HepG2 (cell line): Measurements from ENCODE around the gene CAMK2D. TPM values are rescaled to one million over a fixed set of nuclear protein-coding genes. Genes with fewer than 3 reads are reported as not detected.

Experiments used
- ATF7-NPFF ChIP-seq: sonication (generic); formaldehyde crosslinking; IDR thresholded peaks from 2 replicates; pipeline ENCODE4 v1.8.1; 2023; ENCODE audit warnings: mild to moderate bottlenecking, low read depth, missing genetic modification reagents, moderate library complexity
- CEBPG ChIP-seq: IDR thresholded peaks from 2 replicates; pipeline ENCODE4 v1.6.1; 2016
- ELF4 ChIP-seq: sonication (generic); formaldehyde crosslinking; IDR thresholded peaks from 2 replicates; pipeline ENCODE4 v1.5.0; 2020; ENCODE audit warnings: missing genetic modification reagents, mild to moderate bottlenecking, moderate library complexity, borderline replicate concordance
- GABPB1 ChIP-seq: IDR thresholded peaks from 2 replicates; pipeline ENCODE4 v1.6.1; 2016; ENCODE audit warnings: mild to moderate bottlenecking, missing genetic modification reagents, moderate library complexity, missing compliant biosample characterization
- HNRNPK ChIP-seq: fragments of 200-400 bp; formaldehyde crosslinking; IDR thresholded peaks from 2 replicates; pipeline ENCODE4 v1.6.1; 2018; ENCODE audit warnings: low read length, low read depth, moderate library complexity, mild to moderate bottlenecking; ENCODE audit not compliant: poor library complexity, severe bottlenecking
- MTA1 ChIP-seq: sonication (generic); formaldehyde crosslinking; IDR thresholded peaks from 2 replicates; pipeline ENCODE4 v1.4.0; 2020; ENCODE audit warnings: missing genetic modification reagents, mild to moderate bottlenecking, borderline replicate concordance
- NAIF1 ChIP-seq: sonication (generic); formaldehyde crosslinking; IDR thresholded peaks from 2 replicates; pipeline ENCODE4 v1.5.0; 2020; ENCODE audit warnings: mild to moderate bottlenecking, missing genetic modification reagents, borderline replicate concordance
- NBN ChIP-seq: fragments of 450-650 bp; conservative IDR thresholded peaks from 2 replicates; pipeline ENCODE4 v1.6.1; 2017
- NCOA2 ChIP-seq: sonication (generic); formaldehyde crosslinking; IDR thresholded peaks from 2 replicates; pipeline ENCODE4 v1.8.0; 2022; ENCODE audit warnings: inconsistent platforms
- RCOR2 ChIP-seq: IDR thresholded peaks from 2 replicates; pipeline ENCODE4 v1.6.1; 2016; ENCODE audit warnings: missing biosample characterization, missing genetic modification reagents
- SRF ChIP-seq: IDR thresholded peaks from 2 replicates; pipeline ENCODE4 v1.6.1; 2011; ENCODE audit warnings: mild to moderate bottlenecking, low read depth, low read length, moderate library complexity
- TCF7L2 ChIP-seq: IDR thresholded peaks from 2 replicates; pipeline ENCODE4 v1.6.1; 2011; ENCODE audit warnings: mild to moderate bottlenecking, low read depth, low read length, moderate library complexity
- ZNF446 ChIP-seq: sonication (generic); formaldehyde crosslinking; IDR thresholded peaks from 2 replicates; pipeline ENCODE4 v1.5.0; 2020; ENCODE audit warnings: mild to moderate bottlenecking, missing genetic modification reagents
- ZSCAN21 ChIP-seq: sonication (generic); formaldehyde crosslinking; IDR thresholded peaks from 2 replicates; pipeline ENCODE4 v1.8.0; 2022; ENCODE audit warnings: mild to moderate bottlenecking, missing genetic modification reagents, moderate library complexity, borderline replicate concordance
- polyA plus RNA-seq, 8 experiments: library from polyadenylated mRNA; depleted of rRNA in 3 of 8; stranded (reverse) in 7 of 8; unstranded in 1 of 8; fragments of >200 nt; fragmentation: Illumina TruSeq in 4 of 8; extraction: Trizol in 4 of 8; gene quantifications; 2 replicates each; pipeline versions ENCODE4 v1.2.1 to v1.2.3, GENCODE V29; 2011 to 2016; ENCODE audit warnings: low read depth in 4 of 8, missing spikeins in 1 of 8, mixed read lengths in 1 of 8; ENCODE audit not compliant: insufficient read depth in 1 of 8
- total RNA-seq, 5 experiments: library from RNA; depleted of rRNA; stranded (reverse); fragments of >200 nt; fragmentation: Illumina TruSeq; extraction: Trizol; gene quantifications; 2 replicates each; pipeline ENCODE4 v1.2.3, GENCODE V29; 2016; ENCODE audit warnings: low read depth in 1 of 5
- TF ChIP-seq, protein P1 (sequence below): sonication (generic); formaldehyde crosslinking; IDR thresholded peaks from 2 replicates; pipeline ENCODE4 v1.5.1; 2020; ENCODE audit warnings: missing genetic modification reagents, mild to moderate bottlenecking, borderline replicate concordance
- TF ChIP-seq, protein P2 (sequence below): sonication (generic); formaldehyde crosslinking; conservative IDR thresholded peaks from 2 replicates; pipeline ENCODE4 v1.5.0; 2020; ENCODE audit warnings: missing genetic modification reagents
- TF ChIP-seq, protein P3 (sequence below): sonication (generic); formaldehyde crosslinking; IDR thresholded peaks from 2 replicates; pipeline ENCODE4 v1.5.1; 2020; ENCODE audit warnings: missing genetic modification reagents, mild to moderate bottlenecking, borderline replicate concordance
- TF ChIP-seq, protein P4 (sequence below): IDR thresholded peaks from 2 replicates; pipeline ENCODE4 v1.6.1; 2012; ENCODE audit warnings: low read depth, low read length, improper control_type of control experiment
- TF ChIP-seq, protein P5 (sequence below): sonication (generic); formaldehyde crosslinking; IDR thresholded peaks from 2 replicates; pipeline ENCODE4 v1.4.0; 2020; ENCODE audit warnings: missing genetic modification reagents, mild to moderate bottlenecking, borderline replicate concordance
- TF ChIP-seq, protein P6 (sequence below): IDR thresholded peaks from 2 replicates; pipeline ENCODE4 v1.6.1; 2016; ENCODE audit warnings: missing genetic modification reagents, missing compliant biosample characterization
- TF ChIP-seq, protein P7 (sequence below): sonication (generic); formaldehyde crosslinking; IDR thresholded peaks from 2 replicates; pipeline ENCODE4 v1.8.1; 2023; ENCODE audit warnings: missing genetic modification reagents, inconsistent platforms, borderline replicate concordance

CAMK2D gene
- total and polyA plus RNA-seq, 2 of the 13 experiments (the other 11 are each of a cell fraction or from before 2014, with no cell fraction given): 18.0 to 65.4 TPM

DNA sequence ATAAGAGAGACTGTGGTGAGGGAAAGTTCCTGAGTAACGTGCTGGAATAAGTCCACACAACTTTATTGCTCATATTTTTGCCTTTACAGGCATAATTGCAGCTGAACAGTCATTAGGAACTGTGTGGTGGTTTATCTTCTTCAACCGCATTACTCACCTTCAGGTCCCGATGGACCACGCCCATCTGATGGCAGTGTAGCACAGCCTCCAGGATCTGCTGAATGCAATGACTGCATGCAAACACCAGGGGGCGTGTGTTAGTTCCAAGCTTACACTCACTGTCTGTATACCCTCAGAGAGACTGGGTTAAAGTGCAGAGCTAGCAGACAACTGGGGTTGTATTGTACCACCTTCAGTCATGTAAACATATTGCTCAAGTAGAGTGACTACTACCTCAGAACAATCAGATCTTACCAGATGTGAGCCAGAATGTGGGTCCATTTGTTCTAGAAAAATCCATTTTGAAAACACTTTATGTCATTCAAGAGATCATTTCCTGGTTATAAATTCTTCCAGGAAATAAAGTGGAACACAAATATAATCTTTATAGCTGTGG lies 214.0 kb downstream of the CAMK2D start (continued):
- TF ChIP-seq NBN: no peak
- no peak for TF ChIP-seq ELF4 (CRISPR knock-in tag)
- TF ChIP-seq, protein P1, sequence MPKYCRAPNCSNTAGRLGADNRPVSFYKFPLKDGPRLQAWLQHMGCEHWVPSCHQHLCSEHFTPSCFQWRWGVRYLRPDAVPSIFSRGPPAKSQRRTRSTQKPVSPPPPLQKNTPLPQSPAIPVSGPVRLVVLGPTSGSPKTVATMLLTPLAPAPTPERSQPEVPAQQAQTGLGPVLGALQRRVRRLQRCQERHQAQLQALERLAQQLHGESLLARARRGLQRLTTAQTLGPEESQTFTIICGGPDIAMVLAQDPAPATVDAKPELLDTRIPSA: no peak
- peak; percentile 95 for TF ChIP-seq CEBPG (CRISPR knock-in tag)
- TF ChIP-seq ZSCAN21 (CRISPR knock-in tag): peak; percentile 42; the same call in 1 of the 2 replicates
- TF ChIP-seq, protein P2, sequence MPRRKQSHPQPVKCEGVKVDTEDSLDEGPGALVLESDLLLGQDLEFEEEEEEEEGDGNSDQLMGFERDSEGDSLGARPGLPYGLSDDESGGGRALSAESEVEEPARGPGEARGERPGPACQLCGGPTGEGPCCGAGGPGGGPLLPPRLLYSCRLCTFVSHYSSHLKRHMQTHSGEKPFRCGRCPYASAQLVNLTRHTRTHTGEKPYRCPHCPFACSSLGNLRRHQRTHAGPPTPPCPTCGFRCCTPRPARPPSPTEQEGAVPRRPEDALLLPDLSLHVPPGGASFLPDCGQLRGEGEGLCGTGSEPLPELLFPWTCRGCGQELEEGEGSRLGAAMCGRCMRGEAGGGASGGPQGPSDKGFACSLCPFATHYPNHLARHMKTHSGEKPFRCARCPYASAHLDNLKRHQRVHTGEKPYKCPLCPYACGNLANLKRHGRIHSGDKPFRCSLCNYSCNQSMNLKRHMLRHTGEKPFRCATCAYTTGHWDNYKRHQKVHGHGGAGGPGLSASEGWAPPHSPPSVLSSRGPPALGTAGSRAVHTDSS (CRISPR knock-in tag): no peak
- no peak for TF ChIP-seq HNRNPK
- TF ChIP-seq ATF7-NPFF (CRISPR knock-in tag): no peak
- TF ChIP-seq, protein P3, sequence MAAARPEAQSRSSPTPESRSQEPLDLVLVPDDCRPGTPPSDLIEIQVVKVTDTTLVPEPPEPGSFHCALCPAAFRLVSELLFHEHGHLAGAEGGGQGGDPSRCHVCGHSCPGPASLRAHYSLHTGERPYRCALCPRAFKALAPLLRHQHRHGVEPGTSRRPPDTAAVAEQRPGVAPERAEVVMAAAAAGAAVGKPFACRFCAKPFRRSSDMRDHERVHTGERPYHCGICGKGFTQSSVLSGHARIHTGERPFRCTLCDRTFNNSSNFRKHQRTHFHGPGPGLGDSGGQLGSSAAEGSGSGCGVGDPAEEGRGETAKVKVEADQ (CRISPR knock-in tag): peak; percentile 73; the same call in 1 of the 2 replicates
- no peak for TF ChIP-seq SRF
- TF ChIP-seq MTA1 (CRISPR knock-in tag): no peak
- peak; percentile 83; the same call in 1 of the 2 replicates for TF ChIP-seq RCOR2 (CRISPR knock-in tag)
- no peak for TF ChIP-seq ZNF446 (CRISPR knock-in tag)
- TF ChIP-seq, protein P4, sequence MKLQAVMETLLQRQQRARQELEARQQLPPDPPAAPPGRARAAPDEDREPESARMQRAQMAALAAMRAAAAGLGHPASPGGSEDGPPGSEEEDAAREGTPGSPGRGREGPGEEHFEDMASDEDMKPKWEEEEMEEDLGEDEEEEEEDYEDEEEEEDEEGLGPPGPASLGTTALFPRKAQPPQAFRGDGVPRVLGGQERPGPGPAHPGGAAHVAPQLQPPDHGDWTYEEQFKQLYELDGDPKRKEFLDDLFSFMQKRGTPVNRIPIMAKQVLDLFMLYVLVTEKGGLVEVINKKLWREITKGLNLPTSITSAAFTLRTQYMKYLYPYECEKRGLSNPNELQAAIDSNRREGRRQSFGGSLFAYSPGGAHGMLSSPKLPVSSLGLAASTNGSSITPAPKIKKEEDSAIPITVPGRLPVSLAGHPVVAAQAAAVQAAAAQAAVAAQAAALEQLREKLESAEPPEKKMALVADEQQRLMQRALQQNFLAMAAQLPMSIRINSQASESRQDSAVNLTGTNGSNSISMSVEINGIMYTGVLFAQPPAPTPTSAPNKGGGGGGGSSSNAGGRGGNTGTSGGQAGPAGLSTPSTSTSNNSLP: peak; percentile 89
- no peak for TF ChIP-seq TCF7L2
- TF ChIP-seq NCOA2 (CRISPR knock-in tag): peak; percentile 71
- TF ChIP-seq, protein P5, sequence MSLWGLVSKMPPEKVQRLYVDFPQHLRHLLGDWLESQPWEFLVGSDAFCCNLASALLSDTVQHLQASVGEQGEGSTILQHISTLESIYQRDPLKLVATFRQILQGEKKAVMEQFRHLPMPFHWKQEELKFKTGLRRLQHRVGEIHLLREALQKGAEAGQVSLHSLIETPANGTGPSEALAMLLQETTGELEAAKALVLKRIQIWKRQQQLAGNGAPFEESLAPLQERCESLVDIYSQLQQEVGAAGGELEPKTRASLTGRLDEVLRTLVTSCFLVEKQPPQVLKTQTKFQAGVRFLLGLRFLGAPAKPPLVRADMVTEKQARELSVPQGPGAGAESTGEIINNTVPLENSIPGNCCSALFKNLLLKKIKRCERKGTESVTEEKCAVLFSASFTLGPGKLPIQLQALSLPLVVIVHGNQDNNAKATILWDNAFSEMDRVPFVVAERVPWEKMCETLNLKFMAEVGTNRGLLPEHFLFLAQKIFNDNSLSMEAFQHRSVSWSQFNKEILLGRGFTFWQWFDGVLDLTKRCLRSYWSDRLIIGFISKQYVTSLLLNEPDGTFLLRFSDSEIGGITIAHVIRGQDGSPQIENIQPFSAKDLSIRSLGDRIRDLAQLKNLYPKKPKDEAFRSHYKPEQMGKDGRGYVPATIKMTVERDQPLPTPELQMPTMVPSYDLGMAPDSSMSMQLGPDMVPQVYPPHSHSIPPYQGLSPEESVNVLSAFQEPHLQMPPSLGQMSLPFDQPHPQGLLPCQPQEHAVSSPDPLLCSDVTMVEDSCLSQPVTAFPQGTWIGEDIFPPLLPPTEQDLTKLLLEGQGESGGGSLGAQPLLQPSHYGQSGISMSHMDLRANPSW: no peak
- TF ChIP-seq NAIF1 (CRISPR knock-in tag): no peak
- no peak for TF ChIP-seq GABPB1 (CRISPR knock-in tag)
- TF ChIP-seq, protein P6, sequence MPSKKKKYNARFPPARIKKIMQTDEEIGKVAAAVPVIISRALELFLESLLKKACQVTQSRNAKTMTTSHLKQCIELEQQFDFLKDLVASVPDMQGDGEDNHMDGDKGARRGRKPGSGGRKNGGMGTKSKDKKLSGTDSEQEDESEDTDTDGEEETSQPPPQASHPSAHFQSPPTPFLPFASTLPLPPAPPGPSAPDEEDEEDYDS (CRISPR knock-in tag): peak; percentile 62; the same call in 1 of the 2 replicates
- TF ChIP-seq, protein P7, sequence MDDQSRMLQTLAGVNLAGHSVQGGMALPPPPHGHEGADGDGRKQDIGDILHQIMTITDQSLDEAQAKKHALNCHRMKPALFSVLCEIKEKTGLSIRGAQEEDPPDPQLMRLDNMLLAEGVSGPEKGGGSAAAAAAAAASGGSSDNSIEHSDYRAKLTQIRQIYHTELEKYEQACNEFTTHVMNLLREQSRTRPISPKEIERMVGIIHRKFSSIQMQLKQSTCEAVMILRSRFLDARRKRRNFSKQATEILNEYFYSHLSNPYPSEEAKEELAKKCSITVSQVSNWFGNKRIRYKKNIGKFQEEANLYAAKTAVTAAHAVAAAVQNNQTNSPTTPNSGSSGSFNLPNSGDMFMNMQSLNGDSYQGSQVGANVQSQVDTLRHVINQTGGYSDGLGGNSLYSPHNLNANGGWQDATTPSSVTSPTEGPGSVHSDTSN (CRISPR knock-in tag): no peak
